GM18511 (cell line): ENCODE data around the gene PDX1.

ENCODE experiments used
- ATAC-seq: cut with Tn5 transposase; IDR thresholded peaks from one replicate; pipeline ENCODE4 v1.9.1; 2021; ENCODE audit warnings: mild to moderate bottlenecking, moderate library complexity; ENCODE audit not compliant: unreplicated experiment

The PDX1 gene

DNA sequence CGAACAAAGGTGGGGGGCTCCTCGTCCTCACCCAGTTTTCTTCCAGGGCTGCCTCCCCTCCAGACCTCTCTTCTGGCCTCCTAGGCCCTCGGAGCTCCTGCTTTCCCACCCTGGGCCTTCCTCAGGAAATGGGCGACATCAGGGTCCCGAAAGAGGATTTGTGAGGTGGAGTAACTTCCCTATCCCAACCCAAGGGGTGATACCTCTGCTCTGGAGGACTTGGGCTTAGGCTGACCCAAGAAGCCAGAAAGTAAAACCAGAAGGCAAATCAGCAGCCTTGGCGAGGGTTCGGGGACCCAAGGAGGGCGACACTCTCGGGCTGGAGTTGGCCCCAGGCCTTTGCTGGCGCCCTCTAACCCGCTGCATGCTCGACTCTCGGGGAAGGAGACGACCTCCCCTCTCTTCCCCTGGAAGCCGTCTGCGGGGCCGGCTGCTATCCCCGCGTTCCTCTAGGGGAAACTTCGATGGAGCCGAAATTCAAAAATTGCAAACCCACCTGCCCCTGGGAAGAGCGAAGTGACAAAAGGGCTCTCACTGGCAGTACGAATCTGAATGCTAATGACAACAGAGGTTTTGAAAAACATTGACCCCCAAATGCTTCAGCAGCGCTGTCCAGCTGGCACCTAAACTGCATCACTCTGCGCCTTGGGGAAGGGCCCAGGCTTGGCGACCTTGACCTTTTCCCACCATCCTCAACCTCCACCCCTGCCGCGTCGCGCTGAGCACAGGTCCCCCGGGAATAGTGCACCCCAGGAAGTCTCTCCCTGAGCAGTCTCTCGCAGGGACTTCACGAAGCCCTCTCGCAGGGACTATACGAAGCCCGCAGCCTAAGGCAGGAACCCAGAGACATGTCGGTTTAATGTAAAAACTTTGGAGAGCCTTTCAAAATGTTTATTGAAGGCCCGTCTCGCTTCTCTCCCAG is 2.4 kb downstream of the PDX1 start:
- no peak for ATAC-seq

DNA sequence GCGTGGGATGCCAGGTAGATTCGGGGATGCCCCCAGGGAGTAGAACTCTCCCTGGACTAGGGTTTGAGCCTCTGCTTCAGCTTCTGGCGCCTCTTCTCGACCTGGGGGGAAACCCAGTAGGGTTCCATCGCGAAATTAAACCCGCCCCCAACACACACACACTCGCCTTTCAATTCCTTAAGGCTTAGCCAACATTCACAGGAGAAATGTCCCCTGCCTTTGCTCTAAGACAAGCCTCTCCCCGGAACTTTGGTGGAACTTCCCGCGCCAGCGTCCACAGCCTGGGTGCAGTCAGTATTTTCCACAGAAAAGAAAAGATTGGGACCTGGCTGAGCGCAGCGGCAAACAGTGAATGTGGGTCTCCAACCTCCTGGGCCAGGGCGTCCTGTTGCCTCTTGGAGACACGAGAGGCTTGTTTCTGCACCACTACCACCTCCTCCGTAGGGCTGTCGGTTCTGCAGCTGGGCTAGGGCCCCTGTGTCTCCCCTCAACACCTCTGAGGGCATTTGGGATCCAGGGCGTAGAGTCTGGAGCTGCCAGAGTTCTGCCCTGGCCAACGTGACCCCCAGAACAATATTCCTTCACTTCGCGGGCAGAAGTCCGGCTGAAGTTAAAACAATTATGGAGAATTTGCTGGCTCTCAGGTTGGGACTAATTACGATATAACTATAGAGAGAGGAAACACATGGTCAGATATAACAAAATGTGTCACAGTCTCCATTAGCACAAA is 3.2 kb downstream of the PDX1 start:
- no peak for ATAC-seq

DNA sequence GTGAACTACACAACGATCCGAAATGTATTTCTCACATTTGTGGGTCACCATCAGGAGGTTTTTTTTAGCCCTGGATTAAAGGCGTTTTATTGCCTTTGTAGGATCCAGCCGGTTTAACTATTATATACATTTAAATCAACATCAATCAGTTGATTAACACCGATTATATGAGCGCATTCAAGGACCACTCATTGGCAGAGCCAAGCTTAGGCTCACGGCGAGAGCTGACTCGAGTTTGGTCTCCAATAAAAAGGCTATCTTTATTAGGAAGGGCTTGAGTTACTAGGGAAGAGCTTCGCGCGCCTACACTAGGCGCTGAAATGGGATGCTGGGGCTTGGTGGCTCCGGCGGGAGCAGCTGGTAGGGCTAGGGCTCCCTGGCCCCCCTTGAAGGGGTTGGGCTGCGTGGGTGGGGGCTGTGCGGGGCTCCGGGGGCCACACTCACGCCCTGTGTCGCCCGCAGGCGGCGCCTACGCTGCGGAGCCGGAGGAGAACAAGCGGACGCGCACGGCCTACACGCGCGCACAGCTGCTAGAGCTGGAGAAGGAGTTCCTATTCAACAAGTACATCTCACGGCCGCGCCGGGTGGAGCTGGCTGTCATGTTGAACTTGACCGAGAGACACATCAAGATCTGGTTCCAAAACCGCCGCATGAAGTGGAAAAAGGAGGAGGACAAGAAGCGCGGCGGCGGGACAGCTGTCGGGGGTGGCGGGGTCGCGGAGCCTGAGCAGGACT is 4.2 kb downstream of the PDX1 start:
- no peak for ATAC-seq

DNA sequence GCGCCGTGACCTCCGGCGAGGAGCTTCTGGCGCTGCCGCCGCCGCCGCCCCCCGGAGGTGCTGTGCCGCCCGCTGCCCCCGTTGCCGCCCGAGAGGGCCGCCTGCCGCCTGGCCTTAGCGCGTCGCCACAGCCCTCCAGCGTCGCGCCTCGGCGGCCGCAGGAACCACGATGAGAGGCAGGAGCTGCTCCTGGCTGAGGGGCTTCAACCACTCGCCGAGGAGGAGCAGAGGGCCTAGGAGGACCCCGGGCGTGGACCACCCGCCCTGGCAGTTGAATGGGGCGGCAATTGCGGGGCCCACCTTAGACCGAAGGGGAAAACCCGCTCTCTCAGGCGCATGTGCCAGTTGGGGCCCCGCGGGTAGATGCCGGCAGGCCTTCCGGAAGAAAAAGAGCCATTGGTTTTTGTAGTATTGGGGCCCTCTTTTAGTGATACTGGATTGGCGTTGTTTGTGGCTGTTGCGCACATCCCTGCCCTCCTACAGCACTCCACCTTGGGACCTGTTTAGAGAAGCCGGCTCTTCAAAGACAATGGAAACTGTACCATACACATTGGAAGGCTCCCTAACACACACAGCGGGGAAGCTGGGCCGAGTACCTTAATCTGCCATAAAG is 4.8 kb downstream of the PDX1 start:
- ATAC-seq = no peak

DNA sequence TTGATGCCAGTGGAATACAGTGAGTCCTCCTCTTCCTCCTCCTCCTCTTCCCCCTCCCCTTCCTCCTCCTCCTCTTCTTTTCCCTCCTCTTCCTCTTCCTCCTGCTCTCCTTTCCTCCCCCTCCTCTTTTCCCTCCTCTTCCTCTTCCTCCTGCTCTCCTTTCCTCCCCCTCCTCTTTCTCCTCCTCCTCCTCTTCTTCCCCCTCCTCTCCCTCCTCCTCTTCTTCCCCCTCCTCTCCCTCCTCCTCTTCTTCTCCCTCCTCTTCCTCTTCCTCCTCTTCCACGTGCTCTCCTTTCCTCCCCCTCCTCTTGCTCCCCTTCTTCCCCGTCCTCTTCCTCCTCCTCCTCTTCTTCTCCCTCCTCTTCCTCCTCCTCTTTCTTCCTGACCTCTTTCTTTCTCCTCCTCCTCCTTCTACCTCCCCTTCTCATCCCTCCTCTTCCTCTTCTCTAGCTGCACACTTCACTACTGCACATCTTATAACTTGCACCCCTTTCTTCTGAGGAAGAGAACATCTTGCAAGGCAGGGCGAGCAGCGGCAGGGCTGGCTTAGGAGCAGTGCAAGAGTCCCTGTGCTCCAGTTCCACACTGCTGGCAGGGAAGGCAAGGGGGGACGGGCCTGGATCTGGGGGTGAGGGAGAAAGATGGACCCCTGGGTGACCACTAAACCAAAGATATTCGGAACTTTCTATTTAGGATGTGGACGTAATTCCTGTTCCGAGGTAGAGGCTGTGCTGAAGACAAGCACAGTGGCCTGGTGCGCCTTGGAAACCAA is 5.6 kb downstream of the PDX1 start:
- no peak for ATAC-seq

DNA sequence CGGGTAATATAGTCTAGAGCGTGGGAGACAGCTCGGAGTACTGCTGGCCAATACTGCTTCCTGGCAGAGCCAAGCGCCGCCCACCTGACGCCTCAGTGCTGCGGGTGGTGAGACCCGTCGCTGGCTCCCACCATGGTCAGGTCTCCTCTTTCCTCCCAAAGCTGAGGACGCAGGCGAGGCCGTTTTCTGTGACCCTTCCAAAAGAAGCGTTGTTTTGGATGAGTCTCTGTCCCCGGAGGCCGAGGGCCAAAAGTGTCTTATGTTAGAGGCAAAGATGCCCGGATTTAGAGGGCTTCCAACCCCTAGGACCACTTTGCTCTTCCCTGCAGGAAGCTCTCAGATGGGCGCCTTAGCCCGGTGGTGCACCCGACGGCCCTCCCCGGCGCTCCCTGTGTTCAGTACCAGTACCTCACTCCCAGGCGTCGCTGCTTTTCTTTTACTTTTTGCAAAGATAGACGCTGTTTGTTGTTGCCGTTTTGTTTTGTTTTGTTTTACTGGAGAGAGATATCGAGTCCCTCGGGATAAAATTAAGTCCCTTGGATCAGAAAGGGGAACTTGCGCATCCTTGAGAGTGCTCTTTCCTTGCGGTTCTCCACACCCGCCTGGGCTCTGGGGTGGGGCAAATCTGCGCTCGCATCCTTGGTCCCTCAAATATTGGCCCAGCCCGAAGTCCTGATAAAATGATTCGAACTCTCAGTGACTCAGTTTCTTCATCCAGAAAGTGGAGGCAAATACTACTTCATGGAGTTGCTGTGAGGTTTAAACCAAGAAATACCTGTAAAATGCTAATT is 7.0 kb downstream of the PDX1 start:
- no peak for ATAC-seq

DNA sequence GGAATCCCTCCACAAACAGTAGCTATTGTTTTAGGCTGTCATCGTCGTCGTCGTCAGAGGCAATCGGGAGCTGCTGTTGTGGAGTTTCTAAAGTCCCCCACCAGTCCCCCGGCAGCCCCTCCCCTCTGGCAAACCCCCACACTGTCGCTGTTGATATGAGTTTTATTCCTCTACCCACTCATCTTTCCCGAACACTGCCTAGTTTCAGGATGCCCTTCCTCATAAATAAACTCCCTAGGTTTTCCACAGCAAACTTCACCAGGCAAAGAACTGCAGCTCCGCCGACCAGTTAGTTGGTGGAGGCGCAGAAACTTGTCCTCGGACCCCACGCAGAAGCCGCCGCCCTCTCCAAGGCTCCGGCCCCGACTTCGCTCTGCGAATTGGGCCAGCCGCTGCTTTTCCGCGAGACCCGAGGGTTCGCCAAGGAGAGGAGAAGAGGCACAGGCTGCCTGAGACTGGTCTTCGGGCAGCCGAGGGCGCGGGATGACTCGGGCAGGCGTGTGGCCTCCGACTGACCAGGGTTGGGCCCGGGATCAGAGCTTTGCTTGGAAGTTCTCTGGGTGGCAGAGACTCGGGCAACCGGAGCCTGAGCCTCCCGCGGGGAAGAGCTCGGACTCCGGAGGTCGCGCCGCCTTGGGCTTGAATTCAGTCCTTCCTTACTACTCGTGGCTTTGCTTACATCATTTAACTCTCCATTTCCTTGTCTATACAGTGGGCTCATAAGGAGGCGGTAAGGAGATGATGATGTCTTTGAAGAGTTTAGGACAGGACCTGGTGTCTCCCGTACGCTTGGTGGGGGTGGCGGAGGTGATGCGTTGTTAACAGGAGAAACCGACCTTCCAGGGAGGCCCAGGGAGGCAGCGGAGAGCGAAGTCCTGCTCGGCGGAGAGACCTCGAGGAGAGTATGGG is 7.9 kb downstream of the PDX1 start:
- no peak for ATAC-seq

DNA sequence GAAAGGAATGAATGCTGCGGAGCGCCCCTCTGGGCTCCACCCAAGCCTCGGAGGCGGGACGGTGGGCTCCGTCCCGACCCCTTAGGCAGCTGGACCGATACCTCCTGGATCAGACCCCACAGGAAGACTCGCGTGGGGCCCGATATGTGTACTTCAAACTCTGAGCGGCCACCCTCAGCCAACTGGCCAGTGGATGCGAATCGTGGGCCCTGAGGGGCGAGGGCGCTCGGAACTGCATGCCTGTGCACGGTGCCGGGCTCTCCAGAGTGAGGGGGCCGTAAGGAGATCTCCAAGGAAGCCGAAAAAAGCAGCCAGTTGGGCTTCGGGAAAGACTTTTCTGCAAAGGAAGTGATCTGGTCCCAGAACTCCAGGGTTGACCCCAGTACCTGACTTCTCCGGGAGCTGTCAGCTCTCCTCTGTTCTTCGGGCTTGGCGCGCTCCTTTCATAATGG is 8.6 kb downstream of the PDX1 start:
- no peak for ATAC-seq

DNA sequence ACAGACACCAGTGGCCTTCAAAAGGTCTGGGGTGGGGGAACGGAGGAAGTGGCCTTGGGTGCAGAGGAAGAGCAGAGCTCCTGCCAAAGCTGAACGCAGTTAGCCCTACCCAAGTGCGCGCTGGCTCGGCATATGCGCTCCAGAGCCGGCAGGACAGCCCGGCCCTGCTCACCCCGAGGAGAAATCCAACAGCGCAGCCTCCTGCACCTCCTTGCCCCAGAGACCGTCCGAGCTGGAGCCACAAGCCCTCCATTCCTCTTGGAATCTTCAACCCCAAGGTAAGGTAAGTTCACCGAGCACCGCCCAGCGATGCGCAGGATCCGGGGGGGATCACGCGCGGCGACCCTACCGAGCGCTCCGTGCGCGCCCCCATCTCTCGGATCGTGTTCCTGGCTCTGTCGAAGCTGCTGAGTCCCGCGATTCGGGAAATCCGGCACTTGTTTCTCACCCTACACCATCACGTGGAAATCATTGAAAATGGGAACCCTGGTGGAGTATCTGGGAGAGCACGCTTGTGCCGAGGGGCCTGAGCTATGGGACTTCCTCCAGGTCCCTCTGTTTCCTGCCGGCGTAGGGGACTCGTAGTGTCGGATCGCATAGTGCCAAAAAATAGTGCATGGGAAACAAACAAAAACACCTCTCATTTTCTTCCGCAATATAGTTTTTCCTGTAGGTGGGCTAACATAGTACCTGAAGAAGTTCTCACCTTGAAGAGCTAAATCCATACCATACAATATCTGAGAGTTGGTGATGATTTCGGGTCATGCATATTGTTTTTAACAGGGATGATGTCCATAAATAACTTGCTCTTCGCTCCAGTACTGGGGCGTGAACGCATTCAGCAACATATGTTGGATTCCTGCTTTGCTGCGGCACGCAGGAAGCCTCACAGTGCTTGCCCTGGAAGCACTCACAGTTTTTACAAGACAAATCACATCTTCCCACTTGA is 9.3 kb downstream of the PDX1 start:
- ATAC-seq = no peak

DNA sequence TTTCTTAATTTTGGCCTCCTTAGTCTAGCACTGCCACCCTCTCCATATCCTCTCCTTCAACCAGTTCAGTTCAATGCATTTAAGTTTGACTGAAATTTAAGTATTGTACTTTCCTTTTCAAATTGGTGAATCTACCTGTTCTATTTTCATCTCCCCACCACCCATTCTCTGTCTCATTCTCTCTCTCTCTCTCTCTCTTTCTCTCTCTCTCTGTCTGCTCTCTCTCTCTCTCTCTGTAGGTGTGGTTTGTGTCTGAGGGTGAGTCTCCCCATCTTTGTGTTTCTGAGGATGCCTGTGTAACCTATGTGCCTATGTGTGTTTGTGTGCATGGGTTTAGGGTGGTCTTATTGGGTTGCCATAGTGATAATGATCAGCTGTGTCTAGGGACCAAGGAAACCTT is 10.1 kb downstream of the PDX1 start:
- no peak for ATAC-seq

DNA sequence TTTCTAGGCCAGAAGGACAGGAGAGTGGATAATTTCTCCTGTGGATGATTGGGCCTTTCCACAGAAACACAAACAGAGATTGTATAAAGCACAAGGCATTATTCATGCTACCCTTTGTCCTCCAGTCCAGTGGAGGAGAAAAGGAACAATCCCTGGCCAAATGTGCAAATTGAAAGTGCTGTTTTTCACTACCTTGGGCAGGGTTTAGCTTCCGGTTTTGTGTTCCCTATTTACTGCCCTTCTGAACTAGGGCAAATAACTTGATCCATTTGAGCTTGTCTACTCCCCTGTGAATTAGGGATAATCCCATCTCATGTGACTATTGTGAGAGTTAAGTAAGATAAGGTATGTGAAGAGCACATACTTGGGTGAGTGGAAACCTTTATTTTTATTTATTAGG is 13.3 kb downstream of the PDX1 start:
- no peak for ATAC-seq

DNA sequence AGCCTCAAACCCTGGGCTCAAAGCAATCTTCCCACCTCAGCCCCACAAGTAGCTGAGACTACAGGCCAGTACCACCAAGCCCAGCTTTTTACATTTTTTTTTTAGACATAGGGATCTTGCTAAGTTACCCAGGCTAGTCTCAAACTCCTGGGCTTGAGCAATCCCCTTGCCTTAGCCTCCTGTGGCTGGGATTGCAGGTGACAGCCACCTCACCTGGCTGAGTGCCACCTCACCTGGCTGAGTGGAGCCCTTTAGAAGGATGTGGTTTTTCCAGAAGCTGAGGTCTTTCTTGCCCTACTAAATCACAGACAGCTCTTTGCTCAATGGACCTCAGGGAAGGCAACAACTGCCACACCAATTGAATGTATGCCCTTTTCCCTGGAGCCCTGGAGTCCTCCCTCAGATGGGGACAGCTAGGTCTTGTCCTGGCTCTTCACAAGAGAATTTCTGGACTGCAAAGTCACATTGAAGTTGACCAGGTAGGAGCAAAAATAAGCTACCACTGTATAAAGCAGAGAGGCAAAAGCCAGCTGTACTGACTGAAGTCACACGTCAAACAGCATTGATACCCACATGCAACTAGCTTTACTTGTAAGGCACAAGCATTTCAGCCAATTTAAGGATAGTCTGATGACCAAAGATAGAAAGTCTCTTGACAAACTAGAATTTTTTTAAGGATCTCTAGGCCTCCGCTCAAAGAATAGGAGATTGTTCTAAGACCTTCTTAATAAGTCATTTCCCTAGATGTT is 14.0 kb downstream of the PDX1 start:
- no peak for ATAC-seq

DNA sequence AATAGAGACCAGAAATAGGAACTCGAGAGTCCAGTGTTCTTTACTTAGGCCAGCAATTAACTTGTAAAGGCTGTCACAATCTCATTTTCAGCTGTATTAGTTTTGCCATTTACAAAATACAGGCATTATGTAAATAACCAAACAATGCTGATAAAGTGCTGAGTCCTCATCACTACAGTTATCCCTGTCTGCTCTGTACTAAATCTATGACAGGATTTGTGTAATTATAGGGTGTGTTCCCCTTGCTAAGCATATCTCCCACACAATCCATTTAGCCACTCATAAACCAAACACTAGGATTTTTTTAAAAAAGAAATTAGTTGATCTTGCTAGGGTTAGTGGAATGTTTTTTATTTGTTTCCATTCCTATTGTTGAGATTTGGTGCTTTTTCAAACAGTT is 23.2 kb downstream of the PDX1 start:
- ATAC-seq = no peak

DNA sequence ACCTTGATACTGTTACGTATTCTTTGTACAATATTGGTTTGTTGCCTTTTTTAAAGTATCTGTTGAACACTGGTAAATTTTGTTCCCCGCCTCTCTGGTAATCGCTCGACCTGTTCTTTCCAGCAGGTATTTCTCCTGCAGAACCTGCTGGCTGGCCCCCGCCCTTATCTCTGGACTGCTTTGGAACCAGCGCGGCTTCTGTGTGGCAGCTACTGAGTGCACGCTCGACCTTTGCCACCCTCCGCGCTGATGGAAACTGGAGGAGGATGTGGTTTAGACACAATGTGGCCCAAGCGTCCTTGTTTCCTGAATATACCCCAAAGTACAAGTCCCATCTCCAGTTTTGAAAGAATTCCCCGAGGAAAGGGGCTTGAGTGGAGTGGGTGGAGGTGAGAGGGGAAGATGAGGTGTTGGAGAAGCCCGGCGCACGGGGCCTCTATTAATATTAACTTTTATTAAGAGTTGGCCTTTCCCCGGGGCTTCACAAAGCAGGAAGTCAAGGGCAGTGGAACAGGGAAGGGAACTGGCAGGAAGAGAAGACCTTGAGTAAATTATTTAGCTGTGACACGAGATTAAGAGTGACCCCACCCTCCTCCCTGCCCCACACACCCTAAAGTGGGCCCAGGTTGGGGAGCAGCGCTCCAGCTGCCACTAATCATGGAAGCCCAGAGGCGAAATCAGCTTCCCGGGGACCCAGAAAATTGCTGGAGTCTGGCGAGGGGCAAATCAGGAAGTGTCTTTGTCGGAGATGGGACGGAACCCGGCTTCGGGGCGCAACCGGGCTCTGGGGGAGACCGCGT is 33.3 kb downstream of the PDX1 start:
- peak; percentile 31 for ATAC-seq

DNA sequence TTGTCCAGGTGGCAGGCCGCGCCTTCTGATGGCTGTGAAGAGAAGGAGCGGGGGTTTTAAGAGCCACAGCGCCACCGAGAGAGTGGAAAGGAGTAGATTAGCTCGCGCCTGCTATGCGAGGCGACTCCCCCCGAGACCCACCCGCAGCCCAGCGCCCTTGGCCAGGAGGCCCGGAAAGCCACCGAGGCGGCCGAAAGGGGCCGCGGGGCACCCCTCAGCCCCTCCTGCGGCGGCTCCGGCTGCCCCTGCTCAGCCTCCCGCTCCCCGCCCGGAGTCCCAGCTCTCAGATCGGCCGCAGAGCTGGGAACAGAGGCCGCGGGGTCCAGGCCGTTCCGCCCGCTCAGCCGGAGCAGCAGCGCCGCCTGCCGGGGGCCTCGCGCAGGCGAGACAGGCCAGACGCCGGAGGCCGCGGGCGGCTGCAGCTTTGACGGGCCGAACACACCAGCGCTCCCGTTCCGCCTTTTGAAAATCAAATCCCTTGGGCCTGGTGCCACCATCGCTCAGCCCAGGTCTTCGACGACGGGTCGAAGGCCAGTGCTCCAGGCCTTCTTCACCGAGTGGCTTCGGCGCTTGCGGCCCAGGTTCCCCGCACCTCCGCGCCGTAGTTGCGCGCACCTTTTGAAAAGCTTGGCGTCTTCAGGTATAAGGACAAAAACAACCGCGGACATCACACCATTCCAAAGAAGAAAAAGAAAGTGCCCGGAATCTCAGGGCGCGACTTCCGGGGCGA is 34.0 kb downstream of the PDX1 start:
- ATAC-seq = peak; percentile 92
